H9 (cell line): ENCODE measurements around the gene SHC4. TPM values are rescaled to one million over a fixed set of nuclear protein-coding genes. Genes with fewer than 3 reads are reported as not detected.

Experiments used
- DNase-seq: peaks from one replicate; pipeline ENCODE4 v3.0.0-alpha.2; 2017
- H2AFZ ChIP-seq: one replicate; pipeline ENCODE4 v1.6.1; 2013; ENCODE audit warnings: mild to moderate bottlenecking, low read length, control low read depth, moderate library complexity
- H2AK5ac ChIP-seq: 2 replicates; pipeline ENCODE4 v1.6.1; 2013; ENCODE audit warnings: low read length, control low read depth, mixed read lengths; ENCODE audit not compliant: insufficient read length
- H2BK120ac ChIP-seq: one replicate; pipeline ENCODE4 v1.6.1; 2013; ENCODE audit warnings: low read depth, mild to moderate bottlenecking, low read length, control low read depth, inconsistent platforms; ENCODE audit not compliant: poor library complexity, severe bottlenecking
- H2BK12ac ChIP-seq: 2 replicates; pipeline ENCODE4 v1.6.1; 2013; ENCODE audit warnings: low read length, control low read depth, mixed read lengths, low read depth; ENCODE audit not compliant: insufficient read length
- H2BK15ac ChIP-seq: 2 replicates; pipeline ENCODE4 v1.6.1; 2013; ENCODE audit warnings: low read depth, low read length, control low read depth
- H2BK20ac ChIP-seq: one replicate; pipeline ENCODE4 v1.6.1; 2013; ENCODE audit warnings: low read depth, mild to moderate bottlenecking, low read length, control low read depth, inconsistent platforms; ENCODE audit not compliant: poor library complexity, severe bottlenecking
- H2BK5ac ChIP-seq: 2 replicates; pipeline ENCODE4 v1.6.1; 2013; ENCODE audit warnings: low read length, control low read depth, mixed read lengths; ENCODE audit not compliant: insufficient read length
- H3K14ac ChIP-seq: 2 replicates; pipeline ENCODE4 v1.6.1; 2013; ENCODE audit warnings: low read length, control low read depth; ENCODE audit not compliant: insufficient read depth
- H3K18ac ChIP-seq: 2 replicates; pipeline ENCODE4 v1.6.1; 2013; ENCODE audit warnings: low read depth, mild to moderate bottlenecking, mixed read lengths, low read length, control low read depth; ENCODE audit not compliant: insufficient read length
- H3K23ac ChIP-seq: 2 replicates; pipeline ENCODE4 v1.6.1; 2013; ENCODE audit warnings: low read length, control low read depth, mixed read lengths, low read depth; ENCODE audit not compliant: insufficient read length
- H3K23me2 ChIP-seq: 2 replicates; pipeline ENCODE4 v1.6.1; 2013; ENCODE audit warnings: low read depth, mild to moderate bottlenecking, mixed read lengths, low read length, control low read depth; ENCODE audit not compliant: insufficient read length, poor library complexity, severe bottlenecking
- H3K27ac ChIP-seq: 2 replicates; pipeline ENCODE4 v1.5.1; 2013; ENCODE audit warnings: low read length, control low read depth, mixed read lengths, low read depth; ENCODE audit not compliant: insufficient read length
- H3K27me3 ChIP-seq: 2 replicates; pipeline ENCODE4 v1.6.1; 2013; ENCODE audit warnings: low read length, control low read depth, inconsistent platforms; ENCODE audit not compliant: insufficient read depth
- H3K4ac ChIP-seq: 2 replicates; pipeline ENCODE4 v1.6.1; 2013; ENCODE audit warnings: low read depth, mild to moderate bottlenecking, control low read depth, inconsistent platforms, low read length, moderate library complexity
- H3K4me1 ChIP-seq: 2 replicates; pipeline ENCODE4 v1.6.1; 2013; ENCODE audit warnings: low read length, control low read depth, inconsistent platforms; ENCODE audit not compliant: insufficient read depth
- H3K4me2 ChIP-seq: 2 replicates; pipeline ENCODE4 v1.6.1; 2013; ENCODE audit warnings: low read length, control low read depth, mixed read lengths; ENCODE audit not compliant: insufficient read length, insufficient read depth
- H3K56ac ChIP-seq: 2 replicates; pipeline ENCODE4 v1.6.1; 2013; ENCODE audit warnings: low read depth, mild to moderate bottlenecking, mixed read lengths, low read length, control low read depth; ENCODE audit not compliant: insufficient read length
- H3K79me1 ChIP-seq: 2 replicates; pipeline ENCODE4 v1.6.1; 2013; ENCODE audit warnings: low read depth, mild to moderate bottlenecking, moderate library complexity, low read length, control low read depth, inconsistent platforms; ENCODE audit not compliant: insufficient read depth, poor library complexity, severe bottlenecking
- H3K79me2 ChIP-seq: 2 replicates; pipeline ENCODE4 v1.6.1; 2013; ENCODE audit warnings: low read length, control low read depth, inconsistent platforms; ENCODE audit not compliant: insufficient read depth
- H3K9ac ChIP-seq: 2 replicates; pipeline ENCODE4 v1.6.1; 2013; ENCODE audit warnings: low read length, control low read depth, mixed read lengths; ENCODE audit not compliant: insufficient read length; ENCODE audit errors: extremely low read depth
- H3K9me3 ChIP-seq: one replicate; pipeline ENCODE4 v1.6.1; 2013; ENCODE audit warnings: low read depth, low read length, inconsistent platforms; ENCODE audit not compliant: control insufficient read depth
- H3T11ph ChIP-seq: one replicate; pipeline ENCODE4 v1.6.1; 2013; ENCODE audit warnings: mild to moderate bottlenecking, low read length, control low read depth, inconsistent platforms
- H4K20me1 ChIP-seq: one replicate; pipeline ENCODE4 v1.6.1; 2013; ENCODE audit not compliant: control insufficient read depth, insufficient read length, insufficient read depth
- H4K5ac ChIP-seq: 2 replicates; pipeline ENCODE4 v1.6.1; 2013; ENCODE audit warnings: low read depth, mild to moderate bottlenecking, mixed read lengths, low read length, control low read depth; ENCODE audit not compliant: insufficient read length
- H4K8ac ChIP-seq: replicated peaks from 2 replicates; pipeline ENCODE4 v1.6.1; 2013; ENCODE audit warnings: low read length, control low read depth, mixed read lengths, low read depth; ENCODE audit not compliant: insufficient read length
- H4K91ac ChIP-seq: 2 replicates; pipeline ENCODE4 v1.6.1; 2013; ENCODE audit warnings: low read depth, mild to moderate bottlenecking, moderate library complexity, mixed read lengths, low read length, control low read depth; ENCODE audit not compliant: insufficient read length
- H3K27ac Mint-ChIP-seq, 3 experiments: 2 replicates in 2 of 3; 3 replicates in 1 of 3; pipeline ENCODE4 v1.8.0; 2020 to 2021; ENCODE audit warnings: mixed read lengths in 3 of 3, mild to moderate bottlenecking in 1 of 3, moderate library complexity in 1 of 3
- H3K27me3 Mint-ChIP-seq: 2 replicates; pipeline ENCODE4 v1.8.0; 2021; ENCODE audit warnings: low read depth, mild to moderate bottlenecking, moderate library complexity, mixed read lengths
- H3K36me3 Mint-ChIP-seq, 3 experiments: 2 replicates in 2 of 3; 3 replicates in 1 of 3; pipeline ENCODE4 v1.8.0; 2020 to 2021; ENCODE audit warnings: low read depth in 3 of 3, mixed read lengths in 3 of 3; ENCODE audit not compliant: insufficient read depth in 1 of 3
- H3K4me1 Mint-ChIP-seq, 2 experiments: 2 replicates each; pipeline ENCODE4 v1.8.0; 2020; ENCODE audit warnings: mixed read lengths in 2 of 2
- H3K4me3 Mint-ChIP-seq, 2 experiments: 2 replicates in 1 of 2; 3 replicates in 1 of 2; pipeline ENCODE4 v1.8.0; 2020 to 2021; ENCODE audit warnings: mild to moderate bottlenecking in 2 of 2, mixed read lengths in 2 of 2, moderate library complexity in 1 of 2
- H3K9me3 Mint-ChIP-seq, 2 experiments: 2 replicates in 1 of 2; 3 replicates in 1 of 2; pipeline ENCODE4 v1.8.0; 2020; ENCODE audit warnings: mild to moderate bottlenecking in 2 of 2, mixed read lengths in 2 of 2, moderate library complexity in 1 of 2
- CTCF ChIP-seq: fragments of 200-600 bp; sonication (generic); conservative IDR thresholded peaks from 3 replicates; pipeline ENCODE4 v1.8.0; 2021; ENCODE audit warnings: antibody characterized with exemption, mild to moderate bottlenecking
- WGBS: extraction: QIAGEN DNeasy Blood & Tissue Kit; methylation state at CpG from one replicate; pipeline ENCODE4 v1.1.7; 2013; ENCODE audit warnings: missing lambda C conversion rate, low lambda C conversion rate, mixed read lengths; ENCODE audit not compliant: insufficient read length; ENCODE audit errors: extremely low coverage; 5-methylcytosine and 5-hydroxymethylcytosine counted together
- total RNA-seq: library from RNA; stranded (reverse); gene quantifications from 2 replicates; pipeline ENCODE4 v1.2.1, GENCODE V29; 2021

Gene SHC4
- total RNA-seq, 1 experiment from 2014 or later: 0.26 TPM

GRCh38 chr15:48861813-48862431 is 101.8 kb downstream of the SHC4 start:
- no peak for DNase-seq
- Histone ChIP-seq H3T11ph (no peak overlapping the region), H2BK5ac (no peak overlapping the region), H2AK5ac (no peak overlapping the region), H4K20me1 (no peaks in the 10 kb centered on the region), H3K23ac (no peak overlapping the region), H2BK120ac (no peak overlapping the region), H3K27me3 (no peaks in the 10 kb centered on the region), H2BK20ac (no peak overlapping the region), H3K4me1 (no peaks in the 10 kb centered on the region; the same call in none of the 2 replicates), H3K4ac (no peak overlapping the region), H3K9ac (no peak overlapping the region), H3K79me1 (no peaks in the 10 kb centered on the region), H2BK15ac (no peak overlapping the region), H3K79me2 (no peaks in the 10 kb centered on the region), H3K27ac (no peak overlapping the region), H3K23me2 (no peaks in the 10 kb centered on the region), H3K56ac (no peak overlapping the region), H3K4me2 (no peak overlapping the region), H3K18ac (no peak overlapping the region), H3K14ac (no peak overlapping the region), H2AFZ (no peak overlapping the region), H4K91ac (no peak overlapping the region), H3K9me3 (no peaks in the 10 kb centered on the region), H4K8ac (no peak overlapping the region), H2BK12ac (no peak overlapping the region), H4K5ac (no peak overlapping the region)
- no CpG with 5 or more reads among the region's 1 CpG for WGBS
- H3K36me3 Mint-ChIP-seq: no peaks in the 10 kb centered on the region; a peak in 2 of 7 replicates
- no peak overlapping the region for H3K4me3 Mint-ChIP-seq
- no peaks in the 10 kb centered on the region for H3K27me3 Mint-ChIP-seq
- H3K4me1 Mint-ChIP-seq: peaks cover 18 to 30% of the 10 kb centered on the region in 2 experiments
- peak; percentile 94 for TF ChIP-seq CTCF
- no peak overlapping the region; a peak in 1 of 7 replicates for H3K27ac Mint-ChIP-seq
- no peaks in the 10 kb centered on the region for H3K9me3 Mint-ChIP-seq
